DOHH2 (cell line): ENCODE measurements around the gene FMOD.

Experiments used
- H3F3A ChIP-seq: fragments of 200-600 bp; sonication (generic), shearing (Covaris generic); 2 replicates; pipeline ENCODE4 v1.6.0; 2016; ENCODE audit warnings: antibody characterized with exemption, mild to moderate bottlenecking; ENCODE audit not compliant: control insufficient read depth, insufficient read depth
- H3K27ac ChIP-seq: fragments of 200-600 bp; sonication (generic); 2 replicates; pipeline ENCODE4 v1.5.1; 2014; ENCODE audit warnings: low read depth, mild to moderate bottlenecking, low read length, moderate library complexity
- H3K27me3 ChIP-seq: fragments of 200-600 bp; sonication (generic); 2 replicates; pipeline ENCODE4 v1.6.1; 2014; ENCODE audit warnings: mild to moderate bottlenecking, low read length, mixed read lengths; ENCODE audit not compliant: control insufficient read depth
- H3K36me3 ChIP-seq: fragments of 200-600 bp; sonication (generic); 2 replicates; pipeline ENCODE4 v1.6.1; 2014; ENCODE audit warnings: mild to moderate bottlenecking, low read length, moderate library complexity, mixed read lengths; ENCODE audit not compliant: control insufficient read depth
- H3K4me1 ChIP-seq: fragments of 200-600 bp; sonication (generic); 2 replicates; pipeline ENCODE4 v1.6.1; 2014; ENCODE audit warnings: mild to moderate bottlenecking, low read length, mixed read lengths; ENCODE audit not compliant: control insufficient read depth
- H3K4me2 ChIP-seq: fragments of 200-600 bp; sonication (generic); 2 replicates; pipeline ENCODE4 v1.6.0; 2014; ENCODE audit warnings: mild to moderate bottlenecking, low read length, moderate library complexity
- H3K4me3 ChIP-seq: fragments of 200-600 bp; sonication (generic); 2 replicates; pipeline ENCODE4 v1.5.1; 2014; ENCODE audit warnings: mild to moderate bottlenecking, low read length, mixed read lengths
- H3K79me2 ChIP-seq: fragments of 200-600 bp; sonication (generic); 2 replicates; pipeline ENCODE4 v1.6.1; 2014; ENCODE audit warnings: mild to moderate bottlenecking, low read length, mixed read lengths; ENCODE audit not compliant: control insufficient read depth
- H3K9me2 ChIP-seq: fragments of 200-600 bp; sonication (generic); replicated peaks from 2 replicates; pipeline ENCODE4 v1.6.1; 2014; ENCODE audit warnings: mild to moderate bottlenecking, low read length, mixed read lengths; ENCODE audit not compliant: control insufficient read depth
- H3K9me3 ChIP-seq: fragments of 200-600 bp; sonication (generic); 2 replicates; pipeline ENCODE4 v1.6.1; 2014; ENCODE audit warnings: antibody characterized with exemption, low read length, mixed read lengths; ENCODE audit not compliant: control insufficient read depth, insufficient read depth
- H4K20me1 ChIP-seq: fragments of 200-600 bp; sonication (generic); 2 replicates; pipeline ENCODE4 v1.6.0; 2014; ENCODE audit warnings: low read depth, mild to moderate bottlenecking, antibody characterized with exemption, low read length, moderate library complexity; ENCODE audit not compliant: control insufficient read depth, insufficient read depth
- EZH2phosphoT487 ChIP-seq: fragments of 200-600 bp; sonication (generic); IDR thresholded peaks from 2 replicates; pipeline ENCODE4 v1.6.1; 2017; ENCODE audit warnings: borderline replicate concordance, mild to moderate bottlenecking, antibody characterized with exemption, low read length, moderate library complexity, mixed read lengths
- TF ChIP-seq, protein P1 (sequence below): fragments of 200-600 bp; sonication (generic); IDR thresholded peaks from one replicate; pipeline ENCODE4 v1.5.1; 2014; ENCODE audit warnings: antibody characterized with exemption, mild to moderate bottlenecking, low read depth, low read length; ENCODE audit not compliant: poor library complexity, severe bottlenecking

The FMOD gene

DNA sequence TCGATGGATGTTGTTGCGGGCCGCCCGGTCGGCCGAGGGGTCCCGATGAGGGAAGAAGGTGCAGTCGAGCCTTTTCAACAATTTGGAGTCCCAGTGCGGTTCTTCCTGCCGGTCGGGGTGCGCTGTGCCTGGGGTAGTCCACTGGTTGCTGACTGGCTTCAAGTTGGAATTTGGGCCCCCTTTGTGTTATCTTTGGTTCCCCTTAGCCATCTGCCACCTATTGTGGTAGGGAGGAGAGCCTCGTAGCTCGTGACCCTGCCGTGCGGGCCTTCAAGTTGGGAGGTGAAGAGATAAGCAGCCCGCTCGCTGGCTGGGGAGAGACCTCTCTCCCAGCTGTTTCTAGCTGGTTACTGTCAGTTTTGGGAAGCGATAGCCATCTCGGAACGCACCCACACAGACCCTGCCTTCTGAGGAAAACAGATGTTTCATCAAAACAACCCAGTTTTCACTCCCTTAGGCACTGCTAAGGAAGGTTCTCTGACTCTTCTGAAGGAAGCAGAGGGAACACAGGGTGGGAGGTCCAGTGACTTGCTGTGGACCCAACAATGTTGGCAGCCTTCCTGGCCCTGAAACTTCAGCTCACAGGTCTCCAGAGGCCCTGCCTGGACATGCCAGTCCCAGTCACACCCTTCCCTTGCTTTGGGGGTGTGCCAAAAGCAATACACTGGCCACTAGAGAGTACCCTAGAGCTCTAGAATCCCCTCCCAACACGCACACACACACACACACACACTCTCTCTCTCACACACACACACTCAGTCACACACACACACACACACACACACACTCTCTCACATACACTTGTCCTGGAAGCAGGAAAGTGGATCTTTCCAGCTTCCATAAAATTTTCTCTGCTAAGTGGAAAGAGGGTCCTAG is 44.6 kb downstream of the FMOD start:
- no peaks in the 10 kb centered on the region for H3K9me3 ChIP-seq
- H4K20me1 ChIP-seq = peaks cover 34% of the 10 kb centered on the region
- H3K27me3 ChIP-seq = no peaks in the 10 kb centered on the region
- H3K4me3 ChIP-seq = peak overlapping the region; percentile 99
- peak overlapping the region; percentile 98 for H3K4me2 ChIP-seq
- peaks cover 69% of the 10 kb centered on the region for H3K36me3 ChIP-seq
- TF ChIP-seq EZH2phosphoT487 = no peak
- TF ChIP-seq, protein P1, sequence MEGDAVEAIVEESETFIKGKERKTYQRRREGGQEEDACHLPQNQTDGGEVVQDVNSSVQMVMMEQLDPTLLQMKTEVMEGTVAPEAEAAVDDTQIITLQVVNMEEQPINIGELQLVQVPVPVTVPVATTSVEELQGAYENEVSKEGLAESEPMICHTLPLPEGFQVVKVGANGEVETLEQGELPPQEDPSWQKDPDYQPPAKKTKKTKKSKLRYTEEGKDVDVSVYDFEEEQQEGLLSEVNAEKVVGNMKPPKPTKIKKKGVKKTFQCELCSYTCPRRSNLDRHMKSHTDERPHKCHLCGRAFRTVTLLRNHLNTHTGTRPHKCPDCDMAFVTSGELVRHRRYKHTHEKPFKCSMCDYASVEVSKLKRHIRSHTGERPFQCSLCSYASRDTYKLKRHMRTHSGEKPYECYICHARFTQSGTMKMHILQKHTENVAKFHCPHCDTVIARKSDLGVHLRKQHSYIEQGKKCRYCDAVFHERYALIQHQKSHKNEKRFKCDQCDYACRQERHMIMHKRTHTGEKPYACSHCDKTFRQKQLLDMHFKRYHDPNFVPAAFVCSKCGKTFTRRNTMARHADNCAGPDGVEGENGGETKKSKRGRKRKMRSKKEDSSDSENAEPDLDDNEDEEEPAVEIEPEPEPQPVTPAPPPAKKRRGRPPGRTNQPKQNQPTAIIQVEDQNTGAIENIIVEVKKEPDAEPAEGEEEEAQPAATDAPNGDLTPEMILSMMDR = peak; percentile 56
- no peaks in the 10 kb centered on the region for H3K9me2 ChIP-seq
- H3K79me2 ChIP-seq = peaks cover 82% of the 10 kb centered on the region
- H3K27ac ChIP-seq = peak overlapping the region; percentile 99
- H3F3A ChIP-seq = peaks cover 71% of the 10 kb centered on the region
- peaks cover 71% of the 10 kb centered on the region for H3K4me1 ChIP-seq

DNA sequence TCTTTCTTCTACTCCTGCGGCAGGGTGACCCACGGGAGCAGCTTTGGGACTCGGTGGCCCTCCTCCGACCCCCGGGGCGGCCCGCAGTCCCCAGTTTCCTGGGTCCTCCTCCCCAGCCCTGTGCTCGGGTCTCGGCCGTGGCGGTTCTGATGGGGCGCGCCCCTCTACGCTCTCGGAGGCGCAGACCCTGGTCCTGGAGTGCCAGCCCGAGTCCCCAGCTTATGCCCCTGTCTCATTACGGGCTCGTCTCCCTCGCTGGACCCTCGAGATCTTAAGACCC is 45.2 kb downstream of the FMOD start:
- no peaks in the 10 kb centered on the region for H3K27me3 ChIP-seq
- peaks cover 80% of the 10 kb centered on the region for H3K79me2 ChIP-seq
- H3K4me2 ChIP-seq = peak overlapping the region; percentile 98
- peak overlapping the region; percentile 99 for H3K4me3 ChIP-seq
- H3K9me3 ChIP-seq = no peaks in the 10 kb centered on the region
- H3F3A ChIP-seq = peaks cover 72% of the 10 kb centered on the region
- peaks cover 34% of the 10 kb centered on the region for H4K20me1 ChIP-seq
- no peaks in the 10 kb centered on the region for H3K9me2 ChIP-seq
- peaks cover 74% of the 10 kb centered on the region for H3K4me1 ChIP-seq
- TF ChIP-seq, protein P1 = no peak
- no peak for TF ChIP-seq EZH2phosphoT487
- peak overlapping the region; percentile 99 for H3K27ac ChIP-seq
- peaks cover 65% of the 10 kb centered on the region for H3K36me3 ChIP-seq

DNA sequence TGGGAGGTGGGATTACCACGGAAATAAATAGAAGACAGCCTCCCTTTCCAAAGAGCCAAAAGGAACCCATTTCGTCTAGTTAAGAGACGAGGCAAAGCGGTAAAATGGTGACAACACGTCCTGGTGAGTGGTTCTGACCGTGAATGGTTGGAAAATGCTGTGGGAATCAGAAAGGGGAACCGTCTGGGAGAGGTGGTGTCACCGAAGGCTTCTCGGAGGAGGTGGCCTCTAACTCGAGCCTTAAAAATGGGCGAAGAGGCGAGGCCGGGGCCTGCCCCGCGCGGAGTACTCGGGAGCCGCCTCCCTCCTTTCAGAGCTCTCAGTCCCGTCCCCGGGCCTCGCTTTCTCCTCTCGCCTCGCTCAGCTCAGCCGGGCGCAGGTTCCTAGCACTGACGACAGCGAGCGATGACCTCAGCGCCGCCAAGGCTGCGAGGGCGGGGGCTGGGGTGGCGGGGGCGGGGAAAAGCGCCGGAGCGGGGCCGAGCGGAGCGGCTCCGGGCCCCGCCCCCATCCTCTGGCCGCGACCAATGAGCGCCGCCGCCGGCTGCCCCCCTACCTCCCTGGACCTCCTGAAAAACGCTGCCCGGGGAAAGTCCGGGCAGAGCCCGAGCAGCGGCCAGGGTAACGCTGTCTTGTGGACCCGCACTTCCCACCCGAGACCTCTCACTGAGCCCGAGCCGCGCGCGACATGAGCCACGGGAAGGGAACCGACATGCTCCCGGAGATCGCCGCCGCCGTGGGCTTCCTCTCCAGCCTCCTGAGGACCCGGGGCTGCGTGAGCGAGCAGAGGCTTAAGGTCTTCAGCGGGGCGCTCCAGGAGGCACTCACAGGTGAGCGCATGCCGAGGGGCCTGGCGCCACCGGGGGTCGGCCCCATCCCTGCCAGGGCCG is 45.8 kb downstream of the FMOD start, which contains the start of gene BTG2:
Gene BTG2, plus strand, starts transcription at position 601 of the 890 bp plus-strand sequence. Its CDS starts 88 bp downstream, at position 689.
- no peak for TF ChIP-seq EZH2phosphoT487
- TF ChIP-seq, protein P1 = no peak
- peaks cover 73% of the 10 kb centered on the region for H3F3A ChIP-seq
- H3K4me2 ChIP-seq = peak within 1 kb of the TSS; percentile 100
- peaks cover 66% of the 10 kb centered on the region for H3K36me3 ChIP-seq
- H4K20me1 ChIP-seq = peaks cover 34% of the 10 kb centered on the region
- peak within 1 kb of the TSS; percentile 99 for H3K4me3 ChIP-seq
- H3K27me3 ChIP-seq = no peaks in the 10 kb centered on the region
- peak within 1 kb of the TSS; percentile 99 for H3K27ac ChIP-seq
- peaks cover 78% of the 10 kb centered on the region for H3K4me1 ChIP-seq
- peaks cover 79% of the 10 kb centered on the region for H3K79me2 ChIP-seq
- no peaks in the 10 kb centered on the region for H3K9me3 ChIP-seq
- H3K9me2 ChIP-seq = no peaks in the 10 kb centered on the region
